NCI-H345 (cell line): ENCODE data around the gene NOCT.
"Not testable (repeated sequence)": the region's sequence is repeated elsewhere in the genome, so short reads cannot be mapped to it uniquely, and the experiment has no call there.

ENCODE experiments used
- DNase-seq: peaks from one replicate; lab custom pipeline; 2025; lab: John Stamatoyannopoulos, UW

The NOCT gene

GRCh38 chr4:139015269-139015947 is at the start of gene NOCT:
Gene NOCT (plus strand): TSS chr4:139015781. CDS start chr4:139015982, 201 bp downstream.
- DNase-seq: peak; percentile 85

- DNase-seq: no peak
These were observed 48.3 kb upstream of the NOCT start for GRCh38 chr4:138967313-138967712.

GRCh38 chr4:138972956-138973801 is 42.4 kb upstream of the NOCT start:
- DNase-seq: no peak

- DNase-seq: no peak
These were observed 40.4 kb upstream of the NOCT start for GRCh38 chr4:138975225-138975624.

- DNase-seq: no peak
These were observed 39.1 kb upstream of the NOCT start for GRCh38 chr4:138976526-138976925.

- DNase-seq: no peak
These were observed 38.1 kb upstream of the NOCT start for GRCh38 chr4:138977524-138977923.

- no peak for DNase-seq
These were observed 37.5 kb upstream of the NOCT start for GRCh38 chr4:138978028-138978585.

GRCh38 chr4:138978600-138978999 is 37.0 kb upstream of the NOCT start:
- DNase-seq: no peak

GRCh38 chr4:138979742-138980141 is 35.8 kb upstream of the NOCT start:
- DNase-seq: no peak

- peak; percentile 1 for DNase-seq
These were observed 33.6 kb upstream of the NOCT start for GRCh38 chr4:138981930-138982390.

GRCh38 chr4:138982754-138983153 is 32.8 kb upstream of the NOCT start:
- DNase-seq: no peak

- no peak for DNase-seq
These were observed 31.9 kb upstream of the NOCT start for GRCh38 chr4:138983690-138984089.

GRCh38 chr4:138984647-138985046 is 30.9 kb upstream of the NOCT start:
- DNase-seq: no peak

GRCh38 chr4:138992676-138993075 is 22.9 kb upstream of the NOCT start:
- DNase-seq: no peak

GRCh38 chr4:138996090-138996489 is 19.5 kb upstream of the NOCT start:
- no peak for DNase-seq

- DNase-seq: no peak
These were observed 15.9 kb upstream of the NOCT start for GRCh38 chr4:138999666-139000065.

- DNase-seq: not testable (repeated sequence)
These were observed 15.4 kb upstream of the NOCT start for GRCh38 chr4:139000134-139000533.

GRCh38 chr4:139001430-139001829 is 14.2 kb upstream of the NOCT start:
- DNase-seq: not testable (repeated sequence)

GRCh38 chr4:139003668-139004067 is 11.9 kb upstream of the NOCT start:
- DNase-seq: not testable (repeated sequence)

- no peak for DNase-seq
These were observed 9.8 kb upstream of the NOCT start for GRCh38 chr4:139005774-139006173.

GRCh38 chr4:139007640-139008039 is 7.9 kb upstream of the NOCT start:
- DNase-seq: no peak

GRCh38 chr4:139008278-139008677 is 7.3 kb upstream of the NOCT start:
- DNase-seq: not testable (repeated sequence)

GRCh38 chr4:139009702-139010101 is 5.9 kb upstream of the NOCT start:
- DNase-seq: no peak
